KMS-11 (cell line): ENCODE data around the gene FCGR2B.
"Not testable (repeated sequence)": the region's sequence is repeated elsewhere in the genome, so short reads cannot be mapped to it uniquely, and the experiment has no call there.

Experiments
- H2AFZ ChIP-seq: fragments of 200-600 bp; sonication (generic); 2 replicates; pipeline ENCODE4 v1.6.1; 2016; ENCODE audit warnings: antibody characterized with exemption, mixed run types, low read depth
- H3K27ac ChIP-seq: fragments of 200-600 bp; sonication (generic); 2 replicates; pipeline ENCODE4 v1.6.1; 2016; ENCODE audit warnings: mild to moderate bottlenecking, mixed run types
- H3K27me3 ChIP-seq: fragments of 200-600 bp; sonication (generic); 2 replicates; pipeline ENCODE4 v1.6.1; 2017; ENCODE audit warnings: mild to moderate bottlenecking, low read depth, mixed run types, moderate library complexity; ENCODE audit not compliant: insufficient read depth
- H3K36me3 ChIP-seq: fragments of 200-600 bp; sonication (generic); 2 replicates; pipeline ENCODE4 v1.6.1; 2017; ENCODE audit warnings: mild to moderate bottlenecking, mixed run types; ENCODE audit not compliant: insufficient read depth
- H3K4me1 ChIP-seq: fragments of 200-600 bp; sonication (generic); 2 replicates; pipeline ENCODE4 v1.6.1; 2016; ENCODE audit warnings: mild to moderate bottlenecking, low read depth, mixed run types; ENCODE audit not compliant: poor library complexity, severe bottlenecking
- H3K4me2 ChIP-seq: fragments of 200-600 bp; sonication (generic); 2 replicates; pipeline ENCODE4 v1.7.0; 2016; ENCODE audit warnings: mild to moderate bottlenecking, mixed run types
- H3K4me3 ChIP-seq: fragments of 200-600 bp; sonication (generic); IDR thresholded peaks from 2 replicates; pipeline ENCODE4 v1.6.1; 2017; ENCODE audit warnings: low read depth, low read length, mixed read lengths; ENCODE audit not compliant: insufficient read depth
- H3K79me2 ChIP-seq: fragments of 200-600 bp; sonication (generic); 2 replicates; pipeline ENCODE4 v1.6.1; 2016; ENCODE audit warnings: low read depth, mixed run types; ENCODE audit not compliant: insufficient read depth
- H3K9ac ChIP-seq: fragments of 200-600 bp; sonication (generic); 2 replicates; pipeline ENCODE4 v1.6.1; 2016; ENCODE audit warnings: mild to moderate bottlenecking, mixed run types
- H4K20me1 ChIP-seq: fragments of 200-600 bp; sonication (generic); 2 replicates; pipeline ENCODE4 v1.6.1; 2016; ENCODE audit warnings: mild to moderate bottlenecking, mixed run types; ENCODE audit not compliant: insufficient read depth
- CTCF ChIP-seq: fragments of 200-600 bp; sonication (generic); conservative IDR thresholded peaks from 2 replicates; pipeline ENCODE4 v1.6.1; 2017; ENCODE audit warnings: low read depth, mild to moderate bottlenecking, antibody characterized with exemption, low read length, moderate library complexity, mixed read lengths

The FCGR2B gene

DNA sequence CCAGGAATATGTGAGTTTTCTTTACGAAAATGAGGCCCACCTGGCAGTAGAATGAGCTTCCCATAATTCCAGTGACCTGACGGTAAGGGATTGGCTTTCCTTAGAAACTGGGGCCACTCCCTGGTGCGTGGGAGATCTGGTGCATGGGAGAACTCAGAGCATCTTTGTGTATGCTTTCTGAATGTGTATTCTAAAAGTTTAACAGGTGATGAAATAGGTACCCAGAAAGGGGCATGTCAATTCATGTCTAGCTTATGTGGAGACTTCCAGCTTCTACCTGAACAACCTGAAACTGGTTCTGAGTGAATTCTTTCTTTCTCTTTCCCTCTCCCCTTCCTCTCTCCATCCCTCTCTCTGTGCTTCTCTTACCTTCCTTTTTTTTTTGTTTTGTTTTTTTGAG, 28.9 kb downstream of the FCGR2B start:
- no peaks in the 10 kb centered on the region for H3K79me2 ChIP-seq
- H3K36me3 ChIP-seq: no peaks in the 10 kb centered on the region
- H3K27ac ChIP-seq: no peak overlapping the region
- no peak overlapping the region for H3K4me2 ChIP-seq
- no peaks in the 10 kb centered on the region for H3K27me3 ChIP-seq
- no peak overlapping the region for H2AFZ ChIP-seq
- H3K9ac ChIP-seq: no peak overlapping the region
- H3K4me3 ChIP-seq: no peak overlapping the region
- no peaks in the 10 kb centered on the region for H3K4me1 ChIP-seq
- TF ChIP-seq CTCF: no peak
- no peaks in the 10 kb centered on the region for H4K20me1 ChIP-seq

DNA sequence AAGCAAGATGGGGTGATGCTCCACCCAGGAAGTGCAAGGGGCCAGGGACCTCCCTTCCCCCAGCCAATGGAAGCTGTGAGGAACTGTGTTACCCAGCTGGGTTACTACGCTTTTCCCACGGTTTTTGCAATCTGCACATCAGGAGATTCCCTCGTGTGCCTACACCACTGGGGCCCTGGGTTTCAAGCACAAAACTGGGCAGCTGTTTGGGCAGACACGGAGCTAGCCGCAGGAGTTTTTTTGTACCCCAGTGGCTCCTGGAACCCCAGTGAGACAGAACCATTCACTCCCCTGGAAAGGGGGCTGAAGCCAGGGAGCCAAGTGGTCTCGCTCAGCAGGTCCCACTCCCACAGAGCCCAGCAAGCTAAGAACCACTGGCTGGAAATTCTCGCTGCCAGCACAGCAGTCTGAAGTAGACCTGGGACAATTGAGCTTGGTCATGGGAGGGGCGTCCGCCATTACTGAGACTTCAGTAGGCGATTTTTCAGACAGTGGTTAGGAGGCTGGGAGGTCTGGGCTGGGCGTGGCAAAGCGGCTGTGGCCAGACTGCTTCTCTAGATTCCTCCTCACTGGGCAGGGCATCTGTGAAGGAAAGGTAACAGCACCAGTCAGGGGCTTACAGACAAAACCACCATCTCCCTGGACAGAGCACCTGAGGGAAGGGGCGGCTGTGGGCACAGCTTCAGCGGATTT, 30.2 kb downstream of the FCGR2B start:
- H3K9ac ChIP-seq, H4K20me1 ChIP-seq, H3K27ac ChIP-seq, H3K4me3 ChIP-seq, H3K4me1 ChIP-seq, H3K36me3 ChIP-seq, H3K79me2 ChIP-seq, H2AFZ ChIP-seq, H3K27me3 ChIP-seq, H3K4me2 ChIP-seq: not testable (repeated sequence)

DNA sequence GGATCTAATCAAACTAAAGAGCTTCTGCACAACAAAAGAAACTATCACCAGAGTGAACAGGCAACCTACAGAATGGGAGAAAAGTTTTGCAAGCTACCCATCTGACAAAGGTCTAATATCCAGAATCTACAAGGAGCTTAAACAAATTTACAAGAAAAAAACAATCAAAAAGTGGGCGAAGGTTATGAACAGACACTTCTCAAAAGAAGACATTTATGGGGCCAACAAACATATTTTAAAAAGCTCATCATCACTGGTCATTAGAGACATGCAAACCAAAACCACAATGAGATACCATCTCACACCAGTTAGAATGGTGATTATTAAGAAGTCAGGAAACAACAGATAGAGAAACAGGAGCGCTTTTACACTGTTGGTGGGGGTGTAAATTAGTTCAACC, 35.4 kb downstream of the FCGR2B start:
- not testable (repeated sequence) for H3K27me3 ChIP-seq, H3K4me3 ChIP-seq, H3K36me3 ChIP-seq, H4K20me1 ChIP-seq, H3K27ac ChIP-seq, H3K4me2 ChIP-seq, H2AFZ ChIP-seq, H3K4me1 ChIP-seq, H3K79me2 ChIP-seq, H3K9ac ChIP-seq

- H4K20me1 ChIP-seq: no peaks in the 10 kb centered on the region
- no peak overlapping the region for H3K9ac ChIP-seq
- no peaks in the 10 kb centered on the region for H3K79me2 ChIP-seq
- no peaks in the 10 kb centered on the region for H3K27me3 ChIP-seq
- H3K27ac ChIP-seq: no peak overlapping the region
- no peak overlapping the region for H3K4me2 ChIP-seq
- H3K4me3 ChIP-seq: no peak overlapping the region
- peaks cover 6% of the 10 kb centered on the region for H3K4me1 ChIP-seq
- H2AFZ ChIP-seq: no peak overlapping the region
- no peaks in the 10 kb centered on the region for H3K36me3 ChIP-seq
- no peak for TF ChIP-seq CTCF
These were observed 39.3 kb downstream of the FCGR2B start for GRCh38 chr1:161702250-161702649.

DNA sequence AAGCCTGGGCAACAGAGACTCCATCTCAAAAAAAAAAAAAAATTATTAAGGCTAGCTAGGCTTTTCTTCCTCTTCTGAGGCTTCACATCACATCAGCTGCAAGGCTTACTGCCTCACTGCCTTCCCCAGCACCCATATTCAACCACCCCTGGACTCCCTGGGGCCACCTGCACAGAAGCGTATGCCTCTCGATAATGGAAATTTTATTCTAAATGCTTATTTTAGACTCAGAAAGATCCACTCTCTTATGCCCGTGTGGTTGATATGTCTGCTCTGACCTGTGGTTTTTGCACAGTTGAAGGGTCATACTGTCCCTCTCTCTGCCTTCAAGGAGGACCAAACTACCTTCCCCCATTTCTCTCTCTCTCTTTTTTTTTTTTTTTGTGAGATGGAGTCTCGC, 42.6 kb downstream of the FCGR2B start:
- no peak for TF ChIP-seq CTCF
- Histone ChIP-seq H2AFZ (no peak overlapping the region), H3K9ac (no peak overlapping the region)

More for the DNA sequence above, 42.6 kb downstream of the FCGR2B start:
- no peak overlapping the region for H3K4me2 ChIP-seq
- peaks cover 8% of the 10 kb centered on the region for H3K4me1 ChIP-seq
- no peaks in the 10 kb centered on the region for H3K27me3 ChIP-seq
- H3K79me2 ChIP-seq: no peaks in the 10 kb centered on the region
- H4K20me1 ChIP-seq: no peaks in the 10 kb centered on the region
- no peak overlapping the region for H3K4me3 ChIP-seq
- no peak overlapping the region for H3K27ac ChIP-seq
- no peaks in the 10 kb centered on the region for H3K36me3 ChIP-seq
